Measurements from ENCODE around the gene MARVELD3. TPM values are rescaled to one million over a fixed set of nuclear protein-coding genes. Genes with fewer than 3 reads are reported as not detected.

MARVELD3 gene
- total RNA-seq, 1 donor from 2014 or later = 15.2 TPM

- Mint-ChIP-seq H3K36me3 (peaks cover 34% of the 10 kb centered on the region), H3K9me3 (no peaks in the 10 kb centered on the region), H3K27me3 (ENCODE audit: low read depth) (no peaks in the 10 kb centered on the region), H3K4me1 (no peaks in the 10 kb centered on the region), H3K27ac (no peak overlapping the region), H3K4me3 (no peak overlapping the region)
- TF ChIP-seq, protein P1, sequence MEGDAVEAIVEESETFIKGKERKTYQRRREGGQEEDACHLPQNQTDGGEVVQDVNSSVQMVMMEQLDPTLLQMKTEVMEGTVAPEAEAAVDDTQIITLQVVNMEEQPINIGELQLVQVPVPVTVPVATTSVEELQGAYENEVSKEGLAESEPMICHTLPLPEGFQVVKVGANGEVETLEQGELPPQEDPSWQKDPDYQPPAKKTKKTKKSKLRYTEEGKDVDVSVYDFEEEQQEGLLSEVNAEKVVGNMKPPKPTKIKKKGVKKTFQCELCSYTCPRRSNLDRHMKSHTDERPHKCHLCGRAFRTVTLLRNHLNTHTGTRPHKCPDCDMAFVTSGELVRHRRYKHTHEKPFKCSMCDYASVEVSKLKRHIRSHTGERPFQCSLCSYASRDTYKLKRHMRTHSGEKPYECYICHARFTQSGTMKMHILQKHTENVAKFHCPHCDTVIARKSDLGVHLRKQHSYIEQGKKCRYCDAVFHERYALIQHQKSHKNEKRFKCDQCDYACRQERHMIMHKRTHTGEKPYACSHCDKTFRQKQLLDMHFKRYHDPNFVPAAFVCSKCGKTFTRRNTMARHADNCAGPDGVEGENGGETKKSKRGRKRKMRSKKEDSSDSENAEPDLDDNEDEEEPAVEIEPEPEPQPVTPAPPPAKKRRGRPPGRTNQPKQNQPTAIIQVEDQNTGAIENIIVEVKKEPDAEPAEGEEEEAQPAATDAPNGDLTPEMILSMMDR (IDR thresholded peaks at IDR 0.05; ENCODE audit: unreplicated experiment) = no peak
- no peak for DNase-seq (ENCODE audit: low spot score in 2 of 2, unreplicated experiment in 2 of 2)
Measured at GRCh38 chr16:71670537-71670936, 44.6 kb downstream of the MARVELD3 start.

DNA sequence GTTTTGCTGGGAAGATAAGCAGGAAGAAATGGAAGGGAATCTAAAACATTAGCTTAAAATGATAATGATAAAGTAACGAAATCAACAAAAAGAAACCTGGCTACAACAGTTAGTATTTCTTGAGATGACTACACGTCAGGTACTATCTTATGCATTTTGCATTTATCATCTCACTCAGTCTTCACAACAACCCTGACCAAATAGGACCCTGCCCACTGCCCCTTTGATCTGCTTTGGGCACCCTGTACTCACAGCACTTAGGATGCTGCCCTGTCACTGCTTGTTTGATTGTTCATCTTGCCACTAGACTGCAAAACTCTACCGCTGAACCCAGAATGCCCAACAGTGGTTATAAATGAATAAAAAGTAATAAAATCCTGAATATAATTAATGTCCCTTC, 45.2 kb downstream of the MARVELD3 start:
- no peak for DNase-seq (ENCODE audit: low spot score in 2 of 2, unreplicated experiment in 2 of 2)
- Mint-ChIP-seq H3K9me3 (no peaks in the 10 kb centered on the region), H3K4me3 (no peak overlapping the region), H3K4me1 (no peaks in the 10 kb centered on the region), H3K27me3 (ENCODE audit: low read depth) (no peaks in the 10 kb centered on the region), H3K27ac (no peak overlapping the region), H3K36me3 (peaks cover 34% of the 10 kb centered on the region)
- TF ChIP-seq, protein P1 (IDR thresholded peaks at IDR 0.05; ENCODE audit: unreplicated experiment) = no peak

GRCh38 chr16:71672125-71672524, 46.1 kb downstream of the MARVELD3 start:
- H3K4me1 Mint-ChIP-seq = no peaks in the 10 kb centered on the region
- TF ChIP-seq, protein P1 (IDR thresholded peaks at IDR 0.05; ENCODE audit: unreplicated experiment) = no peak
- no peak overlapping the region for H3K27ac Mint-ChIP-seq
- H3K4me3 Mint-ChIP-seq = no peak overlapping the region
- H3K9me3 Mint-ChIP-seq = no peaks in the 10 kb centered on the region
- no peaks in the 10 kb centered on the region for H3K27me3 Mint-ChIP-seq (ENCODE audit: low read depth)
- H3K36me3 Mint-ChIP-seq = peaks cover 38% of the 10 kb centered on the region
- DNase-seq (ENCODE audit: low spot score in 2 of 2, unreplicated experiment in 2 of 2) = no peak

DNA sequence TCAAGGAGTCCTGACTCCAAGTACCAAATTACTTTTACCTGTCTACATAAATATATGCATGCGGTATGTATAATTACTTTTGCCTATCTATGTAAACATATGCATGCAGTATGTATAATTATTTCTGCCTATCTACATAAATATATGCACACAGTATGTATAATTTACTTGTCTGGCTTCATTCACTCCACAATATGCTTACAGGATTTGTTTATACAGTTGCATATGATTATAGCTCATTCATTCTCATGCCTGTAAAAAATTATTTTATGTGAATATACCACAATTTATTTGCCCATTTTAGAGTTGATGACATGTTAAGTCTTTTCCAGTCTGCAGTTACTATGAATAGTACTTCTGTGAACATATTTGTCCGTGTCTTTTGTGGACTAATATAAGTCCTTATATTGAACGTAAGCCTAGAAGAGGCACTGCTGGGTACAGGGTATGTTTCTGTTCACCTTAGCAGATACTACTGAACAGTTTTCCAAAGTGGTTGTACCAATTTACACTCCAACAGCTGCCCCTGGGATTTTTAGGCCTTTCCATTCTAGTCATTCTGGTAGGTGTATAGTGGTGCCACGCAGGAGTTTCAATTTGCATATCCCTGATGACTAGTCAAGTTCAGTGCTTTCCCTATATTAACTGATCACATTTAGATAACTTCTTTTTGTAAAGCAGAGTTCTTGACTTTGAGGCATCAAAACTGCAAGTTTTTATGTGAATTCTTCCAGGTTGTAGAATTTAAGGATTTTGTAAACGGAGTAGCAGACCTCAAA, 47.0 kb downstream of the MARVELD3 start:
- TF ChIP-seq, protein P1 (IDR thresholded peaks at IDR 0.05; ENCODE audit: unreplicated experiment) = no peak
- H3K4me1 Mint-ChIP-seq = no peaks in the 10 kb centered on the region
- no peaks in the 10 kb centered on the region for H3K27me3 Mint-ChIP-seq (ENCODE audit: low read depth)
- no peak overlapping the region for H3K27ac Mint-ChIP-seq
- H3K36me3 Mint-ChIP-seq = peaks cover 43% of the 10 kb centered on the region
- no peaks in the 10 kb centered on the region for H3K9me3 Mint-ChIP-seq
- no peak for DNase-seq (ENCODE audit: low spot score in 2 of 2, unreplicated experiment in 2 of 2)
- H3K4me3 Mint-ChIP-seq = no peak overlapping the region

DNA sequence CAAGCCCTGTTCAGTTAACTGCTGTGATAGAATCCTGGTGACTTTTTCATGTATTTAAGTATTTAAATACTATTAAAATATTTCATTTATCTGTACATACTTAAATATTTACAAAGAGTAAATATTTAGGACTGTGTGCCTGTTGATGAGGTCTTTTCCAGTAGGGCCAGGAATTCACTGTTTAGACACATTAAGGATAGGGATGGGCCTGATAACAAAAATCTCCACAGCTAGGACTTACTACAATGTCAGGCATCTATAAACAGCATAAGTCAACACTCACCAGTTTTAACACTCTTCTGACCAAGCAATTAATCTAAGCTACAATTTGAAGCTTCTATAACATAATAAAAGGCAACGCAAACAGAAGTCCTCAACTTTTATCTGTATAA, 47.6 kb downstream of the MARVELD3 start:
- Mint-ChIP-seq H3K27ac (no peak overlapping the region), H3K4me1 (no peaks in the 10 kb centered on the region), H3K27me3 (ENCODE audit: low read depth) (no peaks in the 10 kb centered on the region), H3K4me3 (no peak overlapping the region), H3K9me3 (no peaks in the 10 kb centered on the region), H3K36me3 (peaks cover 44% of the 10 kb centered on the region)
- DNase-seq (ENCODE audit: low spot score in 2 of 2, unreplicated experiment in 2 of 2) = no peak
- TF ChIP-seq, protein P1 (IDR thresholded peaks at IDR 0.05; ENCODE audit: unreplicated experiment) = no peak
